ENCODE measurements around the gene ZGPAT. TPM values are rescaled to one million over a fixed set of nuclear protein-coding genes. Genes with fewer than 3 reads are reported as not detected.

ZGPAT gene
- total and polyA plus RNA-seq, 10 of the 15 experiments (the other 5 are each of a cell fraction or from before 2014, with no cell fraction given) = 0.58 to 52.9 (median 18.0) TPM

GRCh38 chr20:63740070-63740626 lies 32.3 kb downstream of the ZGPAT start:
- H3K79me2 ChIP-seq (ENCODE audit: control insufficient read depth, insufficient read depth, low read length) = peaks cover 17% of the 10 kb centered on the region
- ChIA-PET RAD21 (ENCODE audit: unreplicated experiment) (interaction anchor here (0.9 to 1.6 kb wide), 3 partner anchors 33 to 203 kb away, joined by 3 to 6 read pairs (median 5); partner anchors contain the start of genes ARFRP1, PTK6 and ZGPAT), CTCF (interaction anchor here (1.5 kb wide), 2 partner anchors 33 to 46 kb away, joined by 4 to 5 read pairs; no protein-coding TSS in a partner anchor), SMC1A (ENCODE audit: uncharacterized antibody, unreplicated experiment) (interaction anchor here (0.7 to 1.7 kb wide), 3 partner anchors 21 to 40 kb away, joined by 3 to 6 read pairs (median 5); partner anchors contain the start of genes ARFRP1 and ZGPAT), POLR2A (no interaction called here)
- no peaks in the 10 kb centered on the region for H3K27me3 ChIP-seq (replicated peaks in 1 of 2; ENCODE audit: control insufficient read depth in 2 of 2, insufficient read depth in 2 of 2, low read length in 1 of 2)
- ATAC-seq (no peak), FAIRE-seq (no peak), DNase-seq (ENCODE audit: low read depth, low spot score) (no peak)
- no peaks in the 10 kb centered on the region for H4K20me1 ChIP-seq (ENCODE audit: control insufficient read depth, insufficient read depth)
- 1% methylated on average over 26 of the region's 80 CpGs for WGBS (ENCODE audit: insufficient coverage, insufficient replicate concordance, low lambda C conversion rate, missing lambda C conversion rate)
- peak overlapping the region; percentile 77 for H3K9ac ChIP-seq (ENCODE audit: control insufficient read depth, insufficient read depth, low read length)
- peaks cover 33% of the 10 kb centered on the region for H3K4me1 ChIP-seq (ENCODE audit: control insufficient read depth, insufficient read depth, low read length)
- in situ Hi-C loops (cut with MboI) = no loop called here
- peak overlapping the region; percentile 37 for H2AFZ ChIP-seq (ENCODE audit: control insufficient read depth, low read depth, low read length)
- H3K27ac ChIP-seq (ENCODE audit: control insufficient read depth, insufficient read depth) = peak overlapping the region; percentile 72
- H3K36me3 ChIP-seq (ENCODE audit: control insufficient read depth in 2 of 2, insufficient read depth in 2 of 2, low read length in 1 of 2) = peaks cover 5 to 12% of the 10 kb centered on the region in 2 experiments; a peak in 3 of 4 replicates
- intact Hi-C loops (cut with micrococcal nuclease; ENCODE audit: unreplicated experiment) = no loop called here
- no TSS peak for BruUV-seq (replicated peaks)
- no peaks in the 10 kb centered on the region for H3K9me3 ChIP-seq (replicated peaks; ENCODE audit: control insufficient read depth, insufficient read depth, low read length)
- H3K4me3 ChIP-seq = peak overlapping the region; percentile 76
- H3K4me2 ChIP-seq (ENCODE audit: control insufficient read depth, insufficient read depth) = peak overlapping the region; percentile 90
- no peak for TF ChIP-seq BRCA1 (IDR thresholded peaks at IDR 0.05; ENCODE audit: low read depth, low read length)
- TF ChIP-seq CBFB (IDR thresholded peaks at IDR 0.05; ENCODE audit: low read depth) = no peak
- peak; percentile 66 for TF ChIP-seq POLR2A (IDR thresholded peaks at IDR 0.05; ENCODE audit: low read depth, low read length)
- TF ChIP-seq BACH1 (IDR thresholded peaks at IDR 0.05; ENCODE audit: borderline replicate concordance) = peak; percentile 89
- no peak for TF ChIP-seq MYB (IDR thresholded peaks at IDR 0.05; ENCODE audit: borderline replicate concordance, low read depth, low read length)
- TF ChIP-seq YY1 (IDR thresholded peaks at IDR 0.05; ENCODE audit: low read depth, low read length) = peak; percentile 88
- TF ChIP-seq IKZF1 (conservative IDR thresholded peaks at IDR 0.05) = peak; percentile 64
- no peak for TF ChIP-seq GABPA (IDR thresholded peaks at IDR 0.05; ENCODE audit: low read depth)
- TF ChIP-seq MTA2 (IDR thresholded peaks at IDR 0.05; ENCODE audit: low read depth) = no peak
- TF ChIP-seq BHLHE40 (IDR thresholded peaks at IDR 0.05; ENCODE audit: borderline replicate concordance in 1 of 2, low read depth in 2 of 2, low read length in 1 of 2) = peak in 1 of 2 experiments; percentile 29; a peak in 1 of 4 replicates
- no peak for TF ChIP-seq KDM1A (IDR thresholded peaks at IDR 0.05; ENCODE audit: borderline replicate concordance)
- TF ChIP-seq STAT1 (conservative IDR thresholded peaks at IDR 0.05) = no peak
- TF ChIP-seq HDAC6 (IDR thresholded peaks at IDR 0.05; ENCODE audit: unreplicated experiment) = no peak
- 0 out of 2 replicates have a peak, but pooled peaks have one; percentile 19 for TF ChIP-seq ZNF687 (IDR thresholded peaks at IDR 0.05)
- no peak for TF ChIP-seq SKIL (IDR thresholded peaks at IDR 0.05; ENCODE audit: low read depth, poor library complexity, severe bottlenecking)
- no peak for TF ChIP-seq SUZ12 (IDR thresholded peaks at IDR 0.05; ENCODE audit: unreplicated experiment)
- TF ChIP-seq ZSCAN29 (IDR thresholded peaks at IDR 0.05) = peak; percentile 87; the same call in 1 of the 2 replicates

All from GM12878 (cell line).